ENCODE results near the gene FANCI.

DNA sequence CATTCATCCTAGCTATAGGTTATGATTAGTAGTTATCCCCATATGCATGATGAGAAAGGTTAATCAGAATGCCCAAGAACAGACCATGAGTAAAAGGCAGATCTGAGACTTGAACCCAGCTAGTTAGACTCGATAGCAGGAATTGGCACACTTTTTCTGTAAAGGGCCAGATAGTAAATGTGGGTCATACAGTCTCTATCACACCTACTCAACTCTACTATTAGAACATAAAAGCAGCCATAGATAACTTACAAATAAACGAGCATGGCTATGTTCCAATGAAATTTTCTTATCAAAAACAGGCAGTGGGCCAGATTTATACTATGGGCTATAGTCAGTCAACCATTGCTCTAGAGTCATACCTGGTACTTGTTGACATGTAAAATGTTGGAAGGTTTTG is 66.2 kb downstream of the FANCI start:
- no peak for TF ChIP-seq POLR2AphosphoS5 (IDR thresholded peaks at IDR 0.05; ENCODE audit: low read depth, low read length)
- no peak for TF ChIP-seq POLR2A (IDR thresholded peaks at IDR 0.05; ENCODE audit: low read depth, low read length)
